ENCODE measurements around the gene BTBD8.

BTBD8 gene

GRCh38 chr1:92080128-92080985 lies at the start of gene BTBD8:
Gene BTBD8, plus strand, starts transcription at chr1:92080345. Its CDS starts 227 bp downstream, at chr1:92080572.
- Histone ChIP-seq H3K9me2 (replicated peaks; ENCODE audit: control insufficient read depth, low read length) (no peaks in the 10 kb centered on the region), H3K4me2 (ENCODE audit: low read length) (peak within 1 kb of the TSS; percentile 59), H3K27ac (ENCODE audit: low read depth, low read length) (no peak within 1 kb of the TSS), H3K4me3 (ENCODE audit: low read length) (peak within 1 kb of the TSS; percentile 84), H3K4me1 (ENCODE audit: control insufficient read depth, low read length) (peaks cover 7% of the 10 kb centered on the region), H3F3A (ENCODE audit: control insufficient read depth, insufficient read depth) (no peaks in the 10 kb centered on the region), H3K79me2 (ENCODE audit: control insufficient read depth, low read length) (no peaks in the 10 kb centered on the region), H3K9me3 (ENCODE audit: control insufficient read depth, insufficient read depth, low read length) (peaks cover 4% of the 10 kb centered on the region; the same call in 1 of the 2 replicates), H4K20me1 (ENCODE audit: control insufficient read depth, insufficient read depth, low read depth, low read length) (no peaks in the 10 kb centered on the region), H3K36me3 (ENCODE audit: control insufficient read depth, low read length) (no peaks in the 10 kb centered on the region), H3K27me3 (ENCODE audit: control insufficient read depth, low read length) (peaks cover 3% of the 10 kb centered on the region)
- TF ChIP-seq EZH2phosphoT487 (IDR thresholded peaks at IDR 0.05; ENCODE audit: borderline replicate concordance, low read length) (no peak), CTCF (IDR thresholded peaks at IDR 0.05; ENCODE audit: low read depth, low read length, poor library complexity, severe bottlenecking) (no peak)

- Histone ChIP-seq H3F3A (ENCODE audit: control insufficient read depth, insufficient read depth) (no peaks in the 10 kb centered on the region), H3K36me3 (ENCODE audit: control insufficient read depth, low read length) (no peaks in the 10 kb centered on the region), H3K79me2 (ENCODE audit: control insufficient read depth, low read length) (no peaks in the 10 kb centered on the region), H3K27me3 (ENCODE audit: control insufficient read depth, low read length) (peaks cover 9% of the 10 kb centered on the region), H3K4me1 (ENCODE audit: control insufficient read depth, low read length) (no peaks in the 10 kb centered on the region), H3K4me3 (ENCODE audit: low read length) (no peak overlapping the region), H3K9me3 (ENCODE audit: control insufficient read depth, insufficient read depth, low read length) (no peaks in the 10 kb centered on the region), H3K9me2 (replicated peaks; ENCODE audit: control insufficient read depth, low read length) (no peaks in the 10 kb centered on the region), H3K27ac (ENCODE audit: low read depth, low read length) (no peak overlapping the region), H4K20me1 (ENCODE audit: control insufficient read depth, insufficient read depth, low read depth, low read length) (no peaks in the 10 kb centered on the region), H3K4me2 (ENCODE audit: low read length) (no peak overlapping the region)
- no peak for TF ChIP-seq EZH2phosphoT487 (IDR thresholded peaks at IDR 0.05; ENCODE audit: borderline replicate concordance, low read length)
- TF ChIP-seq CTCF (IDR thresholded peaks at IDR 0.05; ENCODE audit: low read depth, low read length, poor library complexity, severe bottlenecking), result no peak
Measured at GRCh38 chr1:92030656-92031107, 49.5 kb upstream of the BTBD8 start.

- H3K9me3 ChIP-seq (ENCODE audit: control insufficient read depth, insufficient read depth, low read length), result no peaks in the 10 kb centered on the region
- no peaks in the 10 kb centered on the region for H4K20me1 ChIP-seq (ENCODE audit: control insufficient read depth, insufficient read depth, low read depth, low read length)
- H3F3A ChIP-seq (ENCODE audit: control insufficient read depth, insufficient read depth), result no peaks in the 10 kb centered on the region
- no peak overlapping the region for H3K27ac ChIP-seq (ENCODE audit: low read depth, low read length)
- no peaks in the 10 kb centered on the region for H3K9me2 ChIP-seq (replicated peaks; ENCODE audit: control insufficient read depth, low read length)
- no peak overlapping the region for H3K4me3 ChIP-seq (ENCODE audit: low read length)
- H3K4me2 ChIP-seq (ENCODE audit: low read length), result no peak overlapping the region
- H3K4me1 ChIP-seq (ENCODE audit: control insufficient read depth, low read length), result no peaks in the 10 kb centered on the region
- H3K27me3 ChIP-seq (ENCODE audit: control insufficient read depth, low read length), result peaks cover 13% of the 10 kb centered on the region
- no peak for TF ChIP-seq CTCF (IDR thresholded peaks at IDR 0.05; ENCODE audit: low read depth, low read length, poor library complexity, severe bottlenecking)
- TF ChIP-seq EZH2phosphoT487 (IDR thresholded peaks at IDR 0.05; ENCODE audit: borderline replicate concordance, low read length), result no peak
- no peaks in the 10 kb centered on the region for H3K36me3 ChIP-seq (ENCODE audit: control insufficient read depth, low read length)
- H3K79me2 ChIP-seq (ENCODE audit: control insufficient read depth, low read length), result no peaks in the 10 kb centered on the region
Measured at GRCh38 chr1:92031281-92032110, 48.6 kb upstream of the BTBD8 start.

Data from DOHH2 (cell line).